Tibial artery (tissue), 4 donors: ENCODE data around the gene HRC.
"Not testable (repeated sequence)": the region's sequence is repeated elsewhere in the genome, so short reads cannot be mapped to it uniquely, and the experiment has no call there.

ENCODE experiments used
- DNase-seq, 2 donors: peaks; one replicate each; pipeline ENCODE4 v3.0.0-alpha.2; 2019
- H3K27ac ChIP-seq, 2 donors: fragments of 200-600 bp; sonication (generic) in 1 of 2; 1 replicate in 1 of 2; 2 replicates in 1 of 2; pipeline ENCODE4 v1.5.1; 2018 to 2019; ENCODE audit warnings: mild to moderate bottlenecking in 1 of 2
- H3K27me3 ChIP-seq, 2 donors: fragments of 200-600 bp; sonication (generic) in 1 of 2; one replicate each; pipeline versions ENCODE4 v1.5.1 to v1.6.0; 2016 to 2019
- H3K36me3 ChIP-seq, 3 donors: fragments of 200-600 bp; sonication (generic) in 2 of 3; one replicate each; pipeline ENCODE4 v1.5.1; 2016 to 2019; ENCODE audit warnings: mild to moderate bottlenecking in 2 of 3
- H3K4me1 ChIP-seq, 4 donors: fragments of 200-600 bp; sonication (generic) in 2 of 4; 1 replicate in 3 of 4; 2 replicates in 1 of 4; pipeline ENCODE4 v1.5.1; 2016 to 2019
- H3K4me3 ChIP-seq, 2 donors: fragments of 200-600 bp; sonication (generic) in 1 of 2; 1 replicate in 1 of 2; 2 replicates in 1 of 2; pipeline ENCODE4 v1.5.1; 2018 to 2019; ENCODE audit warnings: mild to moderate bottlenecking in 2 of 2
- H3K9me3 ChIP-seq, 3 donors: fragments of 200-600 bp; sonication (generic) in 1 of 3; one replicate each; pipeline ENCODE4 v1.5.1; 2016 to 2019
- CTCF ChIP-seq, 2 experiments: fragments of 200-600 bp in 1 of 2; fragments of 450-650 bp in 1 of 2; IDR thresholded peaks; one replicate each; pipeline ENCODE4 v1.5.1; 2017 to 2019; ENCODE audit warnings: antibody characterized with exemption in 2 of 2, mild to moderate bottlenecking in 1 of 2, moderate library complexity in 1 of 2
- intact Hi-C: fragments of 100-400 bp; cut with DNase I; formaldehyde crosslinking; loops from one replicate; pipeline ENCODE4 v1.15.0; 2023; ENCODE audit warnings: low total_unique reads

Gene HRC

GRCh38 chr19:49186108-49186507 is 30.9 kb upstream of the HRC start:
- no peak for DNase-seq
- Histone ChIP-seq H3K27me3 (no peaks in the 10 kb centered on the region), H3K9me3 (no peaks in the 10 kb centered on the region), H3K27ac (no peak overlapping the region), H3K4me3 (no peak overlapping the region), H3K4me1 (no peaks in the 10 kb centered on the region), H3K36me3 (peaks cover 58 to 98% (median 80%) of the 10 kb centered on the region in 3 donors)
- TF ChIP-seq CTCF (IDR thresholded peaks at IDR 0.05): no peak
- intact Hi-C loops: no loop called here

- intact Hi-C loops: no loop called here
Measured at GRCh38 chr19:49182848-49183375, 27.7 kb upstream of the HRC start.

GRCh38 chr19:49182010-49182847 is 27.0 kb upstream of the HRC start:
- H3K27me3 ChIP-seq, H3K4me3 ChIP-seq, H3K4me1 ChIP-seq, intact Hi-C loops, DNase-seq, H3K9me3 ChIP-seq, H3K27ac ChIP-seq: not testable (repeated sequence)
- H3K36me3 ChIP-seq: peaks cover 40 to 91% (median 53%) of the 10 kb centered on the region in 3 donors

More at GRCh38 chr19:49182848-49183375, 27.7 kb upstream of the HRC start:
- Histone ChIP-seq H3K4me1 (no peaks in the 10 kb centered on the region), H3K36me3 (peaks cover 40 to 91% (median 55%) of the 10 kb centered on the region in 3 donors), H3K4me3 (no peak overlapping the region), H3K27ac (no peak overlapping the region), H3K9me3 (no peaks in the 10 kb centered on the region), H3K27me3 (no peaks in the 10 kb centered on the region)
- TF ChIP-seq CTCF (IDR thresholded peaks at IDR 0.05): no peak
- DNase-seq: no peak

- H3K9me3 ChIP-seq: no peaks in the 10 kb centered on the region
- DNase-seq: no peak
- no peak overlapping the region for H3K4me3 ChIP-seq
- H3K36me3 ChIP-seq: peaks cover 33 to 83% (median 40%) of the 10 kb centered on the region in 3 donors
- intact Hi-C loops: no loop called here
- no peaks in the 10 kb centered on the region for H3K4me1 ChIP-seq
- TF ChIP-seq CTCF (IDR thresholded peaks at IDR 0.05): no peak
- no peak overlapping the region for H3K27ac ChIP-seq
- no peaks in the 10 kb centered on the region for H3K27me3 ChIP-seq
Measured at GRCh38 chr19:49180659-49181058, 25.5 kb upstream of the HRC start.

- no peaks in the 10 kb centered on the region for H3K9me3 ChIP-seq
- intact Hi-C loops: no loop called here
- peaks cover 18 to 82% (median 59%) of the 10 kb centered on the region in 3 donors for H3K36me3 ChIP-seq
Measured at GRCh38 chr19:49173198-49173597, 18.0 kb upstream of the HRC start.

More at GRCh38 chr19:49173198-49173597, 18.0 kb upstream of the HRC start:
- Histone ChIP-seq H3K27ac (no peak overlapping the region), H3K27me3 (no peaks in the 10 kb centered on the region), H3K4me3 (no peak overlapping the region), H3K4me1 (no peaks in the 10 kb centered on the region)
- no peak for DNase-seq
- TF ChIP-seq CTCF (IDR thresholded peaks at IDR 0.05): no peak
